H1 (cell line): ENCODE measurements around the gene VMA21. TPM values are rescaled to one million over a fixed set of nuclear protein-coding genes. Genes with fewer than 3 reads are reported as not detected.

Source experiments
- CTCF ChIA-PET: fragments of 300-600 bp; sonication (Branson Sonifier 250); formaldehyde crosslinking; loops from one replicate; lab custom pipeline; 2021; ENCODE audit not compliant: partially characterized antibody; lab: Charles Lee
- POLR2A ChIA-PET: fragments of 300-600 bp; sonication (Branson Sonifier 250); formaldehyde crosslinking; loops from one replicate; lab custom pipeline; 2021; ENCODE audit warnings: inconsistent platforms; ENCODE audit not compliant: partially characterized antibody; lab: Charles Lee
- DNase-seq, 2 experiments: peaks; one replicate each; pipeline versions ENCODE4 v3.0.0 to v3.0.0-alpha.2; 2010 to 2022; ENCODE audit warnings: low spot score in 2 of 2, low read depth in 1 of 2, mixed read lengths in 1 of 2
- FAIRE-seq: peaks from 2 replicates; lab custom pipeline; 2011; peaks lifted over from hg19 to GRCh38; lab: Jason Lieb, UNC
- H2AFZ ChIP-seq: 2 replicates; pipeline ENCODE4 v1.8.1; 2012; ENCODE audit warnings: low read length, inconsistent platforms
- H2AK5ac ChIP-seq: 2 replicates; pipeline ENCODE4 v1.6.1; 2013; ENCODE audit warnings: low read depth, low read length
- H2BK120ac ChIP-seq: replicated peaks from 2 replicates; pipeline ENCODE3; 2013; ENCODE audit warnings: low read depth, low read length, inconsistent platforms
- H2BK12ac ChIP-seq: 2 replicates; pipeline ENCODE4 v1.6.1; 2013; ENCODE audit warnings: low read depth, low read length
- H2BK15ac ChIP-seq: 2 replicates; pipeline ENCODE4 v1.6.1; 2013; ENCODE audit warnings: low read length
- H2BK20ac ChIP-seq: 2 replicates; pipeline ENCODE4 v1.6.1; 2013; ENCODE audit warnings: low read length
- H2BK5ac ChIP-seq: 2 replicates; pipeline ENCODE4 v1.6.1; 2013; ENCODE audit warnings: low read depth, low read length
- H3K14ac ChIP-seq: 2 replicates; pipeline ENCODE4 v1.6.1; 2013; ENCODE audit warnings: inconsistent platforms; ENCODE audit not compliant: insufficient read length
- H3K18ac ChIP-seq: 2 replicates; pipeline ENCODE4 v1.6.1; 2013; ENCODE audit warnings: low read length; ENCODE audit errors: extremely low read depth
- H3K23ac ChIP-seq: 2 replicates; pipeline ENCODE4 v1.6.1; 2013; ENCODE audit warnings: inconsistent platforms; ENCODE audit not compliant: insufficient read length
- H3K23me2 ChIP-seq: 2 replicates; pipeline ENCODE4 v1.6.1; 2013; ENCODE audit warnings: low read depth, low read length
- H3K27ac ChIP-seq: 2 replicates; pipeline ENCODE4 v1.6.1; 2011; ENCODE audit warnings: low read depth, low read length, inconsistent platforms
- H3K27me3 ChIP-seq, 4 experiments: replicated peaks in 1 of 4; 1 replicate in 1 of 4; 2 replicates in 3 of 4; pipeline versions ENCODE4 v1.6.1 to v1.8.1; 2011 to 2013; ENCODE audit warnings: low read length in 3 of 4, mild to moderate bottlenecking in 3 of 4, inconsistent platforms in 2 of 4, mixed read lengths in 2 of 4, moderate library complexity in 1 of 4; ENCODE audit not compliant: control insufficient read depth in 3 of 4, insufficient read depth in 3 of 4; ENCODE audit errors: extremely low read depth in 1 of 4
- H3K36me3 ChIP-seq, 4 experiments: 2 replicates each; pipeline versions ENCODE4 v1.6.1 to v1.8.1; 2011 to 2013; ENCODE audit warnings: mild to moderate bottlenecking in 4 of 4, low read length in 3 of 4, moderate library complexity in 2 of 4, control low read depth in 1 of 4, inconsistent platforms in 1 of 4; ENCODE audit not compliant: insufficient read depth in 4 of 4, control insufficient read depth in 2 of 4
- H3K4ac ChIP-seq: replicated peaks from 2 replicates; pipeline ENCODE3; 2013; ENCODE audit warnings: low read length, low read depth, mixed read lengths, inconsistent platforms; ENCODE audit not compliant: insufficient read length
- H3K4me1 ChIP-seq, 4 experiments: replicated peaks in 1 of 4; 1 replicate in 1 of 4; 2 replicates in 3 of 4; pipeline versions ENCODE4 v1.6.1 to v1.8.1; 2011 to 2013; ENCODE audit warnings: low read length in 3 of 4, inconsistent platforms in 2 of 4, mixed read lengths in 1 of 4; ENCODE audit not compliant: insufficient read depth in 4 of 4, control insufficient read depth in 3 of 4
- H3K4me2 ChIP-seq, 2 experiments: 2 replicates each; pipeline versions ENCODE4 v1.6.1 to v1.8.1; 2011 to 2013; ENCODE audit warnings: low read depth in 2 of 2, low read length in 2 of 2, control low read depth in 1 of 2, inconsistent platforms in 1 of 2, mild to moderate bottlenecking in 1 of 2; ENCODE audit not compliant: insufficient read depth in 1 of 2
- H3K4me3 ChIP-seq, 4 experiments: fragments of 200-600, 300-600 bp in 1 of 4; sonication (generic), shearing (Covaris generic), sonication (Bioruptor Twin) in 1 of 4; 2 replicates each; pipeline versions ENCODE4 v1.5.1 to v1.8.1; 2011 to 2016; ENCODE audit warnings: low read length in 4 of 4, low read depth in 3 of 4, control low read depth in 2 of 4, inconsistent platforms in 2 of 4, mild to moderate bottlenecking in 2 of 4, mixed read lengths in 1 of 4, moderate library complexity in 1 of 4; ENCODE audit not compliant: insufficient read depth in 2 of 4; ENCODE audit errors: extremely low read depth in 1 of 4
- H3K56ac ChIP-seq: replicated peaks from 2 replicates; pipeline ENCODE3; 2013; ENCODE audit warnings: low read depth, mild to moderate bottlenecking, mixed read lengths, low read length, inconsistent platforms; ENCODE audit not compliant: insufficient read length
- H3K79me1 ChIP-seq: 2 replicates; pipeline ENCODE4 v1.6.1; 2013; ENCODE audit warnings: low read depth, low read length, control low read depth
- H3K79me2 ChIP-seq, 2 experiments: 2 replicates each; pipeline versions ENCODE4 v1.6.1 to v1.8.1; 2012 to 2013; ENCODE audit warnings: low read length in 2 of 2, mild to moderate bottlenecking in 2 of 2, inconsistent platforms in 1 of 2; ENCODE audit not compliant: insufficient read depth in 2 of 2, control insufficient read depth in 1 of 2
- H3K9ac ChIP-seq, 4 experiments: replicated peaks in 1 of 4; 1 replicate in 1 of 4; 2 replicates in 3 of 4; pipeline versions ENCODE4 v1.6.1 to v1.8.1; 2011 to 2013; ENCODE audit warnings: low read depth in 3 of 4, low read length in 3 of 4, control low read depth in 2 of 4, mild to moderate bottlenecking in 2 of 4, moderate library complexity in 2 of 4, inconsistent platforms in 1 of 4; ENCODE audit errors: extremely low read depth in 1 of 4
- H3K9me3 ChIP-seq, 2 experiments: 2 replicates each; pipeline versions ENCODE4 v1.6.1 to v1.8.1; 2012 to 2013; ENCODE audit warnings: mild to moderate bottlenecking in 2 of 2, moderate library complexity in 2 of 2, control low read depth in 1 of 2, inconsistent platforms in 1 of 2, low read depth in 1 of 2, low read length in 1 of 2, mixed read lengths in 1 of 2; ENCODE audit not compliant: insufficient read depth in 2 of 2
- H4K20me1 ChIP-seq, 2 experiments: replicated peaks in 1 of 2; 2 replicates each; pipeline versions ENCODE3 to v1.8.1; 2011 to 2013; ENCODE audit warnings: inconsistent platforms in 2 of 2, low read length in 2 of 2, mild to moderate bottlenecking in 1 of 2; ENCODE audit not compliant: insufficient read depth in 2 of 2, control insufficient read depth in 1 of 2
- H4K5ac ChIP-seq: 2 replicates; pipeline ENCODE4 v1.6.1; 2013; ENCODE audit warnings: low read length, low read depth, mixed read lengths, inconsistent platforms; ENCODE audit not compliant: insufficient read length
- H4K8ac ChIP-seq: 2 replicates; pipeline ENCODE4 v1.8.0; 2013; ENCODE audit warnings: mild to moderate bottlenecking, moderate library complexity, low read length, inconsistent platforms; ENCODE audit not compliant: insufficient read depth; ENCODE audit errors: extremely low read depth
- H4K91ac ChIP-seq: replicated peaks from 2 replicates; pipeline ENCODE3; 2013; ENCODE audit warnings: low read length, mixed read lengths, inconsistent platforms; ENCODE audit not compliant: insufficient read length
- BACH1 ChIP-seq: IDR thresholded peaks from 2 replicates; pipeline ENCODE4 v1.6.1; 2012; ENCODE audit warnings: low read length, improper control_type of control experiment
- JUN ChIP-seq: IDR thresholded peaks from 2 replicates; pipeline ENCODE4 v1.6.1; 2011; ENCODE audit warnings: low read depth, mild to moderate bottlenecking, improper control_type of control experiment, low read length
- KDM4A ChIP-seq: IDR thresholded peaks from one replicate; pipeline ENCODE4 v1.7.1; 2012; ENCODE audit warnings: low read depth, mild to moderate bottlenecking, moderate library complexity, low read length, inconsistent platforms; ENCODE audit not compliant: severe bottlenecking
- KDM5A ChIP-seq: fragments of 200-600 bp; IDR thresholded peaks from 2 replicates; pipeline ENCODE4 v1.7.1; 2012; ENCODE audit warnings: mild to moderate bottlenecking, low read length, inconsistent platforms, mixed read lengths
- POLR2AphosphoS5 ChIP-seq: IDR thresholded peaks from 2 replicates; pipeline ENCODE4 v1.6.1; 2011; ENCODE audit warnings: low read depth, low read length
- RFX5 ChIP-seq: IDR thresholded peaks from 2 replicates; pipeline ENCODE4 v1.6.1; 2011; ENCODE audit warnings: low read depth, low read length, improper control_type of control experiment, borderline replicate concordance
- RXRA ChIP-seq: IDR thresholded peaks from 2 replicates; pipeline ENCODE4 v1.6.1; 2011; ENCODE audit warnings: low read depth, mild to moderate bottlenecking, low read length, moderate library complexity; ENCODE audit not compliant: insufficient read depth
- SIRT6 ChIP-seq: IDR thresholded peaks from one replicate; pipeline ENCODE4 v1.7.1; 2012; ENCODE audit warnings: low read length, inconsistent platforms
- SP1 ChIP-seq: IDR thresholded peaks from 2 replicates; pipeline ENCODE4 v1.6.1; 2011; ENCODE audit warnings: low read depth, low read length
- WGBS, 2 experiments: shearing (Covaris generic) in 1 of 2; methylation state at CpG; one replicate each; pipeline versions ENCODE4 v1.1.6 to v1.1.7; 2013 to 2015; ENCODE audit warnings: low lambda C conversion rate in 2 of 2, mixed read lengths in 2 of 2, inconsistent platforms in 1 of 2, low coverage in 1 of 2, missing lambda C conversion rate in 1 of 2; ENCODE audit not compliant: insufficient replicate concordance in 2 of 2, insufficient coverage in 1 of 2, insufficient read length in 1 of 2; ENCODE audit errors: extremely low coverage in 1 of 2, missing lambda C conversion rate in 1 of 2; 5-methylcytosine and 5-hydroxymethylcytosine counted together
- polyA plus RNA-seq, 7 experiments: library from polyadenylated mRNA; depleted of rRNA in 3 of 7; stranded (reverse) in 5 of 7; unstranded in 2 of 7; fragments of >200 nt in 5 of 7; fragments of 200-250 nt in 2 of 7; gene quantifications; 1 replicate in 5 of 7; 2 replicates in 1 of 7; 4 replicates in 1 of 7; pipeline versions ENCODE4 v1.2.1 to v1.2.3, GENCODE V29; 2011 to 2013; ENCODE audit warnings: missing spikeins in 2 of 7, mixed read lengths in 2 of 7
- total RNA-seq: library from RNA; stranded (reverse); fragmentation: NEBNext Ultra II Directional; extraction: Animal tissue kit (Norgen Biotek cat#: 25700); gene quantifications from 2 replicates; pipeline ENCODE4 v1.2.1, GENCODE V29; 2021
- TF ChIP-seq, protein P1 (sequence below): IDR thresholded peaks from 2 replicates; pipeline ENCODE4 v1.6.1; 2012; ENCODE audit warnings: inconsistent platforms

Gene VMA21
- total and polyA plus RNA-seq, 2 of the 8 experiments (the other 6 are each of a cell fraction or from before 2014, with no cell fraction given): 25.8 to 65.4 TPM

DNA sequence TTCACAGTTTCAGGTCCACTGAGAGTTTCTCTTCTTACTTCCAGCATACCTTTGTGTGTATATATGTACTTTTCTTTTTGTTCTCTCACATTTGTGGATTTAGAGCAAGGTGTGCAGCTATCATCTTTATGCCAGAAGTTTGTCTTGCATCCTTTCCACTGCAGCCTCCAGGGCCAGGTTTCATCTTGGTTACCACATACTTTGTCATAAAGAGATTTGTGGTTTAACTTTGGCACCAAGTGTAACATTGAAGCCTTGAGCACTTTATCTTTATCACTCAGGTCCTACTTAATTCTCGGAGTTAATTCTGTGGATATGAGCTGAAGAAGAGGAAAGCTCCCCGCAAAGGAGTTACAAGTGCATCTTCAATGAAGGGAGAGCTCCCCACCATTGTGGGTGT lies 31.4 kb upstream of the VMA21 start:
- no peaks in the 10 kb centered on the region for H3K36me3 ChIP-seq
- no peak overlapping the region for H3K9ac ChIP-seq
- no peak for FAIRE-seq
- H3K18ac ChIP-seq: no peak overlapping the region
- no peaks in the 10 kb centered on the region for H3K4me1 ChIP-seq
- no peak overlapping the region for H2BK5ac ChIP-seq
- H3K27me3 ChIP-seq: no peaks in the 10 kb centered on the region; a peak in 1 of 7 replicates
- no peak overlapping the region for H3K23ac ChIP-seq
- H3K4me2 ChIP-seq: no peak overlapping the region
- no peak overlapping the region for H4K5ac ChIP-seq
- H3K4me3 ChIP-seq: no peak overlapping the region
- no peak overlapping the region for H2BK120ac ChIP-seq
- H4K20me1 ChIP-seq: no peaks in the 10 kb centered on the region
- no peak overlapping the region for H4K8ac ChIP-seq
- no peak overlapping the region for H2AFZ ChIP-seq
- no peak overlapping the region for H3K4ac ChIP-seq
- WGBS, 2 experiments: 73% methylated on average over 2 of the region's 2 CpGs; no CpG with 5 or more reads in 1 of the 2 experiments
- no peaks in the 10 kb centered on the region for H3K79me1 ChIP-seq
- H2BK12ac ChIP-seq: no peak overlapping the region
- H3K23me2 ChIP-seq: no peaks in the 10 kb centered on the region
- ChIA-PET CTCF (interaction anchor here (0.8 kb wide), 1 partner anchor 261 kb away, joined by 3 read pairs; no protein-coding TSS in a partner anchor), POLR2A (interaction anchor here (1.4 kb wide), 1 partner anchor 32 kb away, joined by 3 read pairs; the partner anchor contains the start of gene VMA21)
- DNase-seq: no peak
- no peak overlapping the region for H3K27ac ChIP-seq
- H4K91ac ChIP-seq: no peak overlapping the region
- H2BK15ac ChIP-seq: no peak overlapping the region
- TF ChIP-seq RXRA: no peak
- TF ChIP-seq SP1: no peak
- TF ChIP-seq RFX5: no peak
- TF ChIP-seq POLR2AphosphoS5: no peak
- TF ChIP-seq, protein P1, sequence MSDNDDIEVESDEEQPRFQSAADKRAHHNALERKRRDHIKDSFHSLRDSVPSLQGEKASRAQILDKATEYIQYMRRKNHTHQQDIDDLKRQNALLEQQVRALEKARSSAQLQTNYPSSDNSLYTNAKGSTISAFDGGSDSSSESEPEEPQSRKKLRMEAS: no peak
- TF ChIP-seq SIRT6: no peak
- TF ChIP-seq JUN: no peak
- TF ChIP-seq KDM4A: no peak
- no peak for TF ChIP-seq BACH1
- no peak for TF ChIP-seq KDM5A
- no peaks in the 10 kb centered on the region for H3K9me3 ChIP-seq
- H3K79me2 ChIP-seq: no peaks in the 10 kb centered on the region
- H2AK5ac ChIP-seq: no peak overlapping the region
- no peak overlapping the region for H3K56ac ChIP-seq
- H2BK20ac ChIP-seq: no peak overlapping the region
- no peak overlapping the region for H3K14ac ChIP-seq
